Testis (tissue), 3 donors: ENCODE results near the gene FNIP1. TPM values are rescaled to one million over a fixed set of nuclear protein-coding genes. Genes with fewer than 3 reads are reported as not detected.

Source experiments
- DNase-seq: peaks from one replicate; pipeline ENCODE4 v3.0.0-alpha.2; 2019
- H3K27ac ChIP-seq, 2 donors: fragments of 200-600 bp; sonication (generic); one replicate each; pipeline ENCODE4 v1.5.1; 2019
- H3K27me3 ChIP-seq: fragments of 200-600 bp; sonication (generic); one replicate; pipeline ENCODE4 v1.5.1; 2019
- H3K36me3 ChIP-seq: fragments of 200-600 bp; sonication (generic); one replicate; pipeline ENCODE4 v1.5.1; 2017; ENCODE audit warnings: low read depth; ENCODE audit errors: missing control alignments
- H3K4me1 ChIP-seq: fragments of 200-600 bp; sonication (generic); one replicate; pipeline ENCODE4 v1.5.1; 2019
- H3K4me3 ChIP-seq, 2 donors: fragments of 200-600 bp; sonication (generic); one replicate each; pipeline ENCODE4 v1.5.1; 2017 to 2019
- H3K9me3 ChIP-seq: fragments of 200-600 bp; sonication (generic); one replicate; pipeline ENCODE4 v1.5.1; 2017
- CTCF ChIP-seq, 3 experiments: fragments of 450-650 bp in 2 of 3; fragments of 200-600 bp in 1 of 3; sonication (generic) in 1 of 3; IDR thresholded peaks; one replicate each; pipeline ENCODE4 v1.5.1; 2016 to 2019; ENCODE audit warnings: antibody characterized with exemption in 3 of 3, mild to moderate bottlenecking in 2 of 3, moderate library complexity in 1 of 3
- POLR2A ChIP-seq: fragments of 450-650 bp; IDR thresholded peaks from one replicate; pipeline ENCODE4 v1.6.1; 2017; ENCODE audit warnings: antibody characterized with exemption, mild to moderate bottlenecking, moderate library complexity
- WGBS, 2 donors: methylation state at CpG; one replicate each; pipeline ENCODE4 v1.1.5; 2018; 5-methylcytosine and 5-hydroxymethylcytosine counted together
- intact Hi-C: fragments of 100-400 bp; cut with DNase I; formaldehyde crosslinking; loops from one replicate; pipeline ENCODE4 v1.15.1; 2023; ENCODE audit warnings: low total_unique reads
- polyA plus RNA-seq: library from polyadenylated mRNA; stranded (reverse); fragments of 350-450 nt; fragmentation: Illumina TruSeq; extraction: RNeasy Lipid Tissue Mini Kit (QIAGEN cat#74804); gene quantifications from one replicate; pipeline ENCODE4 v1.2.3, GENCODE V29; 2014; ENCODE audit warnings: low read depth, low replicate concordance; ENCODE audit not compliant: insufficient read depth
- total RNA-seq, 2 donors: library from RNA; depleted of rRNA; stranded (reverse); fragments of >200 nt; gene quantifications; one replicate each; pipeline ENCODE4 v1.2.3, GENCODE V29; 2016

Gene FNIP1
- total and polyA plus RNA-seq, 3 donors from 2014 or later, result 29.2 to 61.3 (median 60.1) TPM

GRCh38 chr5:131685516-131686171 is 111.2 kb downstream of the FNIP1 start:
- 88 to 95% methylated on average over 7 of the region's 7 CpGs for WGBS, 2 donors
- TF ChIP-seq POLR2A, result no peak
- no peak for TF ChIP-seq CTCF (IDR thresholded peaks at IDR 0.05)
- Histone ChIP-seq H3K27ac (no peak overlapping the region), H3K27me3 (no peaks in the 10 kb centered on the region), H3K36me3 (no peaks in the 10 kb centered on the region), H3K4me3 (no peak overlapping the region), H3K9me3 (no peaks in the 10 kb centered on the region), H3K4me1 (no peaks in the 10 kb centered on the region)
- intact Hi-C loops, result no loop called here
- no peak for DNase-seq

- H3K27me3 ChIP-seq, result no peaks in the 10 kb centered on the region
- no peaks in the 10 kb centered on the region for H3K4me1 ChIP-seq
- H3K4me3 ChIP-seq, result no peak overlapping the region
- no peaks in the 10 kb centered on the region for H3K36me3 ChIP-seq
- H3K27ac ChIP-seq, result no peak overlapping the region
- H3K9me3 ChIP-seq, result no peaks in the 10 kb centered on the region
- DNase-seq, result no peak
- intact Hi-C loops, result no loop called here
- TF ChIP-seq CTCF (IDR thresholded peaks at IDR 0.05) (no peak), POLR2A (no peak)
These were observed 112.2 kb downstream of the FNIP1 start for GRCh38 chr5:131684595-131684994.

GRCh38 chr5:131684051-131684450 is 112.8 kb downstream of the FNIP1 start:
- Histone ChIP-seq H3K9me3 (no peaks in the 10 kb centered on the region), H3K4me3 (no peak overlapping the region), H3K27ac (no peak overlapping the region), H3K27me3 (no peaks in the 10 kb centered on the region), H3K36me3 (no peaks in the 10 kb centered on the region), H3K4me1 (no peaks in the 10 kb centered on the region)
- 91% methylated on average over 1 of the region's 1 CpG for WGBS, 2 donors
- intact Hi-C loops, result no loop called here
- no peak for DNase-seq
- no peak for TF ChIP-seq CTCF (IDR thresholded peaks at IDR 0.05)
- TF ChIP-seq POLR2A, result no peak

GRCh38 chr5:131682826-131683225 is 114.0 kb downstream of the FNIP1 start:
- Histone ChIP-seq H3K36me3 (no peaks in the 10 kb centered on the region), H3K27me3 (no peaks in the 10 kb centered on the region), H3K27ac (no peak overlapping the region), H3K9me3 (no peaks in the 10 kb centered on the region), H3K4me1 (no peaks in the 10 kb centered on the region), H3K4me3 (no peak overlapping the region)
- no peak for DNase-seq
- no peak for TF ChIP-seq POLR2A
- no peak for TF ChIP-seq CTCF (IDR thresholded peaks at IDR 0.05)
- intact Hi-C loops, result no loop called here
- 87 to 95% methylated on average over 2 of the region's 2 CpGs for WGBS, 2 donors

- H3K9me3 ChIP-seq, result no peaks in the 10 kb centered on the region
- H3K4me1 ChIP-seq, result no peaks in the 10 kb centered on the region
- intact Hi-C loops, result no loop called here
- WGBS, 2 donors, result 93% methylated on average over 5 of the region's 5 CpGs
- no peak for DNase-seq
- TF ChIP-seq CTCF (IDR thresholded peaks at IDR 0.05), result no peak
- TF ChIP-seq POLR2A, result no peak
- no peak overlapping the region for H3K27ac ChIP-seq
- no peak overlapping the region for H3K4me3 ChIP-seq
- H3K27me3 ChIP-seq, result no peaks in the 10 kb centered on the region
- H3K36me3 ChIP-seq, result no peaks in the 10 kb centered on the region
These were observed 114.6 kb downstream of the FNIP1 start for GRCh38 chr5:131682175-131682574.
